Urothelium cell line (cell line): ENCODE data around the gene GOT1.

ENCODE experiments used
- DNase-seq: peaks from one replicate; pipeline ENCODE4 v3.0.0; 2011; ENCODE audit warnings: low spot score, mixed read lengths
- FAIRE-seq: peaks from 2 replicates; lab custom pipeline; 2011; peaks lifted over from hg19 to GRCh38; lab: Jason Lieb, UNC

GOT1 gene

DNA sequence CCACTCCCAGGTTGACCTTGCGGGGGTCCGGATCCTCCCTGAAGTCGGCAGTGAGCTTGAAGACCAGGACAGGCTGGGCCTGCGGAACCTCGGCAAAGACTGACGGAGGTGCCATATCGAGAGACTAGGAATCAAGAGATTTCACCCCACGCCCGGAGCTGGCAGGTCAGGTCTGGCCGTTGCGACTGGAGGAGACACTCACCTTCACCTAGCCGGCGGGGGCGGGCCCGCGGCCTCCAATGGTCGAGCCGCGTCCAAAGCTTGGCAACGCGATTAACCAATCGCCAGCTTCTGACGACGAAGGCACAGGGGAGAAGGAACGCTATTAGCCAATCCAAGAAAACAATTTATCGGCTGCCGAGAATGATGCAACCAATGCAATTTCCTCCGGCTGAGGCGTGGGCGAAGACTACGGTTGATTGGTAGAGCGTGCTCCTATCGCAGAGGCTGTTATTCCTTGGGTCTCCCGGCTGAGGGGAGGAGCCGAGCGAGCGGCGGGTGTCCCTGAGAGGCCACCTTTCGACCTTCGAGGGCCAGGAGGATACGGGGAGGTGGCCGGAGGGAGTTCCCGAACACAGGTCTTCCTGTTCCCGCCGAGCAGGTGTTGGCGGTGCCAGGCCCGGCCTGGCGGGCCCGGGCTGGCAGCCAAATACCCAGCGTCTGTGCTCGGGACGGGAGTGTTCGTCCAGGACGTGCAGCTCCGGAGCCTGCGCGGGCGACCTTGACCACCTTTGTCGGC is at the start of gene GOT1:
GOT1 (minus strand) TSS at position 174 of the 739 bp plus-strand sequence; CDS start at position 115, 59 bp downstream.
- FAIRE-seq = peak; percentile 79
- peak; percentile 99 for DNase-seq

DNA sequence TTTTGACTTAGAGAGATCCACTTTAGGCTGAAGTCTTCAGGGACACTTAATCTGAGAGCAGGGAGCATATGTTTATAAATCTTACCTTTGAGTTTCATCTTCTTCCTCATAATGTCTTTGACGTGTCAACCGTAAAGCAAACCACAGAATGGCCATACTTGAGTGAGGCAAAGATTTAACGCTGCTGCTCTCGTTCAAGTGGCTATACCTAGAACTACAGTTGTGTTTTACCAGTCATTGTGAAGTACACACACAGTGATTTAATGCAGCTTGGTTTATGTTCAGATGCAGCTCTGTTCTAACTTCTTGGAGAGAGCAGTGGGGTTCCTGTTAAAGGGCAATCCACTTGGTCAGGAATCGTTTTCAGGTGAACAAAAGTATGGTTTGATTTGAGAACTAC is 39.9 kb upstream of the GOT1 start:
- no peak for FAIRE-seq

DNA sequence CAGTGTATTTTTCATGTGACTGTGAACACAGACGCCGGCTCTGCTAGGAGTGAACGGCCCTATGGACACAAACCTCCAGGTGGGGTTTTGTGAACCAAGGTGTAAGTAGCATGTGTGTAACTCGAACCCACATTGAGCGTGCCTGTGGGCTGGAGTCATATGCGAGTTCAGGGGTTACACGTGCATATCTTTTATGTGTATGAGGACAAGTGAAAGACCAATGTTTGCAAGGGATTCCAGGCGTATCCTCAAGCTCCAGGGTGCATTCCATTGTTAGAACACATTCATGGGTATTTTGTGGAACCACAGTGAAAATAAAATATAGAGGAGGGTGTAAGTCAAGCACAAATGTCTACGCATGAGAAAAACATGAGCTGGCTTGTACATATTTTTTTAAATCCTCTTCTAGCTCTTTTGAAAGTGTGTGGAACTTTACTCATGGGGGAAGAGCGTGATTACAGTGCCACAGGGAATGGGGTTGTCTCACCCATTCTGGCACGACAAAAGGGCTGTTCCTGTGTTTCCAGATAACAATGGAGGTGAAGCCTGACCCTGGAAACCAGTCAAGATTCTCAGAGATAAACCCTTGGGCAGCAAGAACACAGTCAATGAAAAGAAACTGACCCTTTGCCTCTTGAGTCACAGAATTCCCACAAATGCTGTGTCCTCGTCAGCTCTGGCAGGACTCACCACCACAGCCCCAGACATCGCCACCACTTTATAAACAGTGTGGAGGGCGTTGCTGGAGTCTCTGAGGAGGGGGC is 37.0 kb upstream of the GOT1 start:
- FAIRE-seq (no peak), DNase-seq (no peak)

More for the DNA sequence above, 39.9 kb upstream of the GOT1 start:
- DNase-seq = no peak

DNA sequence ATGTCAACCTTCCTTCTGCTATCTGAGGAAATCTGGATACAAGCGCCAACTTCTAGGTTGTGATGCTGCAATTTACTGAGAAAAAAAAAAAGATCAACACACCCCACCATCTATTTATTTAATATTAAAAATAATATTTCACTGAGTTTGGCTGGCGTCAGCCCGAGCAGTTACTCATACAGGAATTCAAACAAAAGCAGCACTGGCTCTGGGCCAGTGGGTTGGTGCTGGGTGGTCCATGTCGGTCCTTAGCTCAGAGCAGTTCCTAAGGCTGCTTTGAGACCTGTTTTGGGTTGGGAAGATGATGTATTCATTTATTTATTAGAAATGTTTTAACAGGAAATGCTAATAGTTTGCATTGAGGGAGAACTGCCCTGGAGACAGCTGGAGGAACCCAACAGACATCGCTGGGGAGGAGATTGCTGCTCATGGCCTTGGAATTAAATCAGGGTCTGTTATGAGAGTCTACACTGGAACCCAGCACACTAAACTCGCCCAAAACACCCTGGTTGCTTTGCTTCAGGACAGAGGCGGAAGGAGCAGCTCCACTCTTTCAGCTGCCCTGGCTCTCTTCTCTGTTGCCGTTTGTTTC is 36.3 kb upstream of the GOT1 start:
- DNase-seq = no peak
- FAIRE-seq = no peak

DNA sequence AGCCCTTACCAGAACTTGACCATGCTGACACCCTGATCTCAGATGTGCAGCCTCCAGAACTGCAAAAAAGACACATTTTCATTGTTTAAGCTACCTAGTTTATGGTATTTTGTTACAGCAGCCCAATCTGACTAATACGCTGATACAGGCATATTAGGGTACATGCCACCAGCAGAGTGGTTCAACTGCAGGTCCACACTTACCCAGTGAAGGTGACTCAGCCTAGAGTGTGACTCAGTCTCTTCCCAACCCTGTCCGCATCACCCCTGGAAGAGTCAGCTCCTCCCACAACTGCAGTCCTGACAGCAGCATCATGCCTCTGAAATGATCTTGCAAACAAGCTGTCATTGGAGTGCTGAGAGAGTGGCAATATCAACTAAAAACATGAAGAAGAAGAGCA is 30.8 kb upstream of the GOT1 start:
- DNase-seq = no peak
- peak; percentile 9 for FAIRE-seq

- no peak for FAIRE-seq
- no peak for DNase-seq
These were observed 29.6 kb upstream of the GOT1 start for GRCh38 chr10:99460070-99460469.

GRCh38 chr10:99459217-99459616 is 28.8 kb upstream of the GOT1 start:
- DNase-seq (no peak), FAIRE-seq (no peak)

DNA sequence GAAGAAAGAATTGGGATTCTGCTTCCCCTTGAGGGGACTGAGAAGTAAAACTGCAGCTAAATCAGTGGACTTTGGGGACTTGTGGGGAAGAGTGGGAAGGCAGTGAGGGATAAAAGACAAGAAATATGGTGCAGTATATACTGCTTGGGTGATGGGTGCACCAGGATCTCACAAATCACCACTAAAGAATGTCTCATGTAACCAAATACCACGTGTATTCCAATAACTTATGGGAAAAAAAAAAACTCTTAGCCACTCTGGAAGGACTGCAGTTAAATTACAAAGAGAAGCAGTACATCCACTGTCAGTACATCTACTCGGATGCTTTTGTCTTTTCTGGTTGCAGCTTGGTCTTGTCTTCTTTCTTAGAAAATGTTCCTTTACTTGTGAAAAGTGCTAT is 27.4 kb upstream of the GOT1 start:
- DNase-seq = no peak
- FAIRE-seq = no peak

GRCh38 chr10:99456931-99457288 is 26.5 kb upstream of the GOT1 start:
- no peak for DNase-seq
- no peak for FAIRE-seq

DNA sequence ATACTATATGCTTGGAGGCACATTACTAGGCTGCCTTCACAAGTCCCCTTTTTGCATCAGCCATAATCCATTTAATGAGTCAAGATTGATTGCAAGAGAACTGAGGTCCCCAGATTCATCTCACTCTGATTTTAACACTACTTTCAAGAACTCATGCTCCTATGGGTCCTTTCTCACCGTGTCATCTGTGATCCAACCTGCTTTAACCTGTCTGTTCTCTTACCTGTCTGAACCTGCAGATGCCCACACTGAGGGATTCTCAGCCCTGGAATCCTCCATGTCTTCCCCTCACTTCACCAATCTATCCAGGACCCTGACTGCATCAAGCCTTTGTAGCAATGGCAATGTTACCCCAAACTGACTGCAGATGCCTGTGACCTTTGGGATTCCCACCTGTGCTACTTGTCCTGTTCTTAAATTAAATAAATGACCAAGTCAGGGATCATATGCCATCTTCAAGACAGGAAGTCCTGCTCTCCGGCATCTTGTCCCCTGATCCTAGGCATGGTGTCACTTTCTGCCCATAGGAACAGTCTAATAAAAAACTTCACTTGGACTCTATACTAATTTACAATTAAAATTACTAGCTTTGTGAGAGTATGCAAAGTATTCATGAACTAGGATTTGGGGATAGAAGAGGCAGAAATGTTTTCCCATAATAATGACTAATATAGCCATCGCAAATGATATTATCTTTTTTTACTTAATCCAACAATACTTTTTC is 25.9 kb upstream of the GOT1 start:
- no peak for FAIRE-seq
- DNase-seq = no peak

DNA sequence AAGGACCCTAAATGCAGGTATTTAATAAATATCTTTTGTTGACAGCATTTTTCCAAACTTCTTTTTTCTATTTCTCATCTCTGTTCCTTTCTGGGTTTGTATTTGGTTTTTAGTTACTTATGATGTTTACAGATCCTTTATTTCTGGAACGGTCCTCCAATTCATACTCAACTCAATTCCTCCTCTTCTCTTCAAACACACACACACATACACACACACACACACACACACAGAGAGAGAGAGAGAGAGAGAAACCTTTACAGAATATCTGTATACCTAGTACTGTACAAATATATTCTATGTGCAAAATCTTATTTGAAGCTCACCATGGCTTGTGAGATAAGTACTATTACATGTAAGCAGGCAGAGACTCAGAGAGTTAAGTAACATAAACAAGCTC is 21.6 kb upstream of the GOT1 start:
- DNase-seq (no peak), FAIRE-seq (no peak)

GRCh38 chr10:99451499-99451788 is 21.0 kb upstream of the GOT1 start:
- DNase-seq (no peak), FAIRE-seq (no peak)

GRCh38 chr10:99450624-99451498 is 20.4 kb upstream of the GOT1 start:
- DNase-seq = no peak
- FAIRE-seq = no peak

DNA sequence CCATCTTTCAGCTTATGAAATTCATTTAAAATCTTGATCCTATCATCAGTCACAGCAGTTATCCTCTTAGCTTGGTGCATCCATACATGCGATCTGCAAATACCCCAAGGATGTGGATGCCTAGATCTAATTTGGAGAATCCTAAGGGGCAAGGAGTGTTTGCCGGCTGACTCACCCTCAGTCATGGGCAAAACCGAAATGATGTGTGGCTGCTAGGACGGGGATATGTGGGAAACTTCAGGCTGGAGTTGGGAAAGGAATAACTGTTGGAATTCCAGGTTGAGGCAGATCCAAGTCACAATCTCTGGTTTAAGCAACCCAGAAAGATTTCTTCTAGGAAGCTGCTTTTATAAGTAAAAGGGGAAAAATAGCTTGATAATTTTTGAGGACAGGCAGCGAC is 19.7 kb upstream of the GOT1 start:
- FAIRE-seq (no peak), DNase-seq (no peak)

- no peak for DNase-seq
- FAIRE-seq = no peak
These were observed 18.6 kb upstream of the GOT1 start for GRCh38 chr10:99449023-99449422.

DNA sequence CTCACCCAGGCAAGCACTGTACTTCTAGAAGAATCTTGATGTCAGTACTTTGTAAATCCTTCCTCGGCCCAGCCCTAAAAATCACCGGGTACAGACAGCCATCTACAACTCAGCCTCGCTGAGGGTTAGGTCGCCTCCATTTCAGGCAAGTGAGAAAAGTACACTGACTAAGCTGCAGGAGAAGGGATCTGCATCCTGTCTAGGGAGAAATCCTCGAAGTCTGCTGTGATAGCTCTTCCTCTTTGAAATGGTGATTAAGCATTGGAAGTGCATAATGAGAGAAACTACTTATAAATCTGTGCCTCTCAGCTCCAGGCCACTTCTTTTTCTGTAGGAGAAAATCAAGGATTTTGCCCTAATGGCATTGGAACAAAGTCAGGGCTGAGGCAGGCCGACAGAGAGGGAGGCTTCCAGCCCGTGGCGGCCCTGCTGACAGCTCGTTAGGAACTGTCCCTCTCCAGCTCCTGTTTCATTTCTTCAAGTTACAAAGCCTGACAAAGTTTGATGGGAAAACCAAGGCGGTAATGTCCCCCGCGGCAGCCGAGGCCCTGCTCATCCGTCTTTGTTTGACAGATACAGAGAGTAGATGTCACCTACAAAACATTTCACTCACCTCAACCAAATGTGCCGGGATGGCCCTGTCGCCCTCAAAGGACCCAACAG is 14.1 kb upstream of the GOT1 start:
- FAIRE-seq (no peak), DNase-seq (no peak)

DNA sequence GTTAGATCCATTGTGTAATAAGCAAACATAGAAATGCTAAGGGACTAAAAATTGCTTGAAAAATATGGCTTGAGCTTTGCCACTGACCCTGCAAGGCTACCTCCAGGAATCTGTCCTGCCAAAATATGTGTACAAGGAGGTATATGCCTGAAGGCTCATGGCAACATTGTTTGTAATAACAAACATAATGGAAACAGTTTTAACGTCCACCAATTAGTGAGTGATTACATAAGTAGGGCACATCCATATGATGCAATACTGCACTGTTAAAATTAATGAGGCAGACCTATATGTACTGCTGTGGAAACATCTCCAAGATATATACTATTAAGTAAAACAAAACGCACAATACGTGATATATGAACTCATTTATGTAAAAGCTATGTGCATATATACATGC is 13.1 kb upstream of the GOT1 start:
- FAIRE-seq = no peak
- no peak for DNase-seq

GRCh38 chr10:99442394-99442793 is 12.0 kb upstream of the GOT1 start:
- DNase-seq (no peak), FAIRE-seq (no peak)

- FAIRE-seq = no peak
These were observed 8.5 kb upstream of the GOT1 start for GRCh38 chr10:99438890-99439289.

GRCh38 chr10:99435986-99436638 is 5.7 kb upstream of the GOT1 start:
- FAIRE-seq (no peak), DNase-seq (peak; percentile 23)

More at GRCh38 chr10:99438890-99439289, 8.5 kb upstream of the GOT1 start:
- no peak for DNase-seq
